GM23248 (cell line): ENCODE data around the gene EFR3B. TPM values are rescaled to one million over a fixed set of nuclear protein-coding genes. Genes with fewer than 3 reads are reported as not detected.

Source experiments
- DNase-seq: peaks from one replicate; pipeline ENCODE4 v3.0.0-alpha.2; 2015
- H2AFZ ChIP-seq: fragments of 200-600 bp; sonication (generic); 2 replicates; pipeline ENCODE4 v1.6.1; 2016; ENCODE audit warnings: antibody characterized with exemption
- H3F3A ChIP-seq: fragments of 200-600 bp; sonication (generic); 2 replicates; pipeline ENCODE4 v1.6.1; 2016; ENCODE audit warnings: mild to moderate bottlenecking, antibody characterized with exemption, mixed run types; ENCODE audit not compliant: insufficient read depth
- H3K27ac ChIP-seq: fragments of 200-600 bp; sonication (generic); 2 replicates; pipeline ENCODE4 v1.5.1; 2016; ENCODE audit warnings: mild to moderate bottlenecking
- H3K27me3 ChIP-seq: fragments of 200-600 bp; sonication (generic); replicated peaks from 2 replicates; pipeline ENCODE4 v1.6.1; 2016; ENCODE audit warnings: mild to moderate bottlenecking; ENCODE audit not compliant: insufficient read depth
- H3K36me3 ChIP-seq: fragments of 200-600 bp; sonication (generic); 2 replicates; pipeline ENCODE4 v1.6.1; 2016; ENCODE audit warnings: low read depth, mild to moderate bottlenecking
- H3K4me1 ChIP-seq: fragments of 200-600 bp; sonication (generic); 2 replicates; pipeline ENCODE4 v1.6.1; 2016; ENCODE audit warnings: mild to moderate bottlenecking; ENCODE audit not compliant: insufficient read depth
- H3K4me2 ChIP-seq: fragments of 200-600 bp; sonication (generic); one replicate; pipeline ENCODE4 v1.6.1; 2016; ENCODE audit warnings: mild to moderate bottlenecking; ENCODE audit not compliant: unreplicated experiment
- H3K4me3 ChIP-seq: fragments of 200-600 bp; sonication (generic); 2 replicates; pipeline ENCODE4 v1.5.1; 2016; ENCODE audit warnings: mild to moderate bottlenecking
- H3K79me2 ChIP-seq: fragments of 200-600 bp; sonication (generic); 2 replicates; pipeline ENCODE4 v1.6.1; 2016; ENCODE audit warnings: mild to moderate bottlenecking; ENCODE audit not compliant: insufficient read depth
- H3K9ac ChIP-seq: fragments of 200-600 bp; sonication (generic); 2 replicates; pipeline ENCODE4 v1.6.1; 2016; ENCODE audit warnings: mild to moderate bottlenecking
- H3K9me2 ChIP-seq: fragments of 200-600 bp; sonication (generic); 2 replicates; pipeline ENCODE4 v1.6.1; 2016; ENCODE audit warnings: mixed run types, mild to moderate bottlenecking, moderate library complexity; ENCODE audit not compliant: insufficient read depth
- H3K9me3 ChIP-seq: fragments of 200-600 bp; sonication (generic); one replicate; pipeline ENCODE4 v1.6.1; 2017; ENCODE audit warnings: low read depth
- H4K20me1 ChIP-seq: fragments of 200-600 bp; sonication (generic); 2 replicates; pipeline ENCODE4 v1.6.0; 2016; ENCODE audit not compliant: insufficient read depth
- EZH2 ChIP-seq: fragments of 200-600 bp; sonication (generic); IDR thresholded peaks from 2 replicates; pipeline ENCODE4 v1.6.1; 2018; ENCODE audit warnings: antibody characterized with exemption, mild to moderate bottlenecking; ENCODE audit not compliant: insufficient read depth, poor library complexity, severe bottlenecking
- EZH2phosphoT487 ChIP-seq: fragments of 200-600 bp; sonication (generic); IDR thresholded peaks from 2 replicates; pipeline ENCODE4 v1.6.1; 2018; ENCODE audit warnings: antibody characterized with exemption, moderate library complexity, mild to moderate bottlenecking, low read depth; ENCODE audit not compliant: insufficient read depth
- WGBS, 2 experiments: methylation state at CpG; one replicate each; pipeline ENCODE4 v1.1.6; 2015 to 2017; ENCODE audit warnings: low lambda C conversion rate in 2 of 2, low coverage in 1 of 2; ENCODE audit errors: missing lambda C conversion rate in 2 of 2; 5-methylcytosine and 5-hydroxymethylcytosine counted together
- in situ Hi-C: fragments of 300-500 bp; cut with MboI; formaldehyde crosslinking; loops from 2 replicates; pipeline ENCODE4 v1.15.0; 2020
- polyA plus RNA-seq: library from polyadenylated mRNA; unstranded; fragments of >200 nt; fragmentation: Nextera tagmentation; extraction: Ambion mirVana; gene quantifications from 2 replicates; pipeline ENCODE4 v1.2.1, GENCODE V29; 2016
- total RNA-seq: library from RNA; depleted of rRNA; stranded (reverse); fragments of >200 nt; shearing (Covaris generic); gene quantifications from 2 replicates; pipeline ENCODE4 v1.2.3, GENCODE V29; 2014

The EFR3B gene
- total and polyA plus RNA-seq, 2 experiments from 2014 or later: 0.51 to 0.97 TPM

- 88% methylated on average over 4 of the region's 4 CpGs for WGBS, 2 experiments
Measured at GRCh38 chr2:25085761-25086560, 44.1 kb downstream of the EFR3B start.

GRCh38 chr2:25088817-25089516 is 47.1 kb downstream of the EFR3B start:
- H3K9ac ChIP-seq: no peak overlapping the region
- H3F3A ChIP-seq: no peaks in the 10 kb centered on the region
- H4K20me1 ChIP-seq: no peaks in the 10 kb centered on the region
- H3K27ac ChIP-seq: no peak overlapping the region
- 83 to 88% methylated on average over 6 of the region's 6 CpGs for WGBS, 2 experiments
- no peak overlapping the region for H3K4me3 ChIP-seq
- H3K36me3 ChIP-seq: no peaks in the 10 kb centered on the region
- no peak overlapping the region for H3K4me2 ChIP-seq
- H3K79me2 ChIP-seq: no peaks in the 10 kb centered on the region
- no peaks in the 10 kb centered on the region for H3K9me2 ChIP-seq
- no peaks in the 10 kb centered on the region for H3K9me3 ChIP-seq
- no peak overlapping the region for H2AFZ ChIP-seq
- in situ Hi-C loops: no loop called here
- no peak for DNase-seq
- H3K4me1 ChIP-seq: no peaks in the 10 kb centered on the region
- H3K27me3 ChIP-seq: no peaks in the 10 kb centered on the region
- TF ChIP-seq EZH2phosphoT487: no peak
- no peak for TF ChIP-seq EZH2

More at GRCh38 chr2:25085761-25086560, 44.1 kb downstream of the EFR3B start:
- DNase-seq: no peak
- Histone ChIP-seq H3K4me1 (no peaks in the 10 kb centered on the region), H3K4me2 (no peak overlapping the region), H3K27me3 (peaks cover 20% of the 10 kb centered on the region; the same call in 1 of the 2 replicates), H3K9me2 (no peaks in the 10 kb centered on the region), H4K20me1 (no peaks in the 10 kb centered on the region), H2AFZ (no peak overlapping the region), H3K36me3 (no peaks in the 10 kb centered on the region), H3K27ac (no peak overlapping the region), H3K4me3 (no peak overlapping the region), H3K9ac (no peak overlapping the region), H3K79me2 (no peaks in the 10 kb centered on the region), H3F3A (no peaks in the 10 kb centered on the region), H3K9me3 (no peaks in the 10 kb centered on the region)
- in situ Hi-C loops: no loop called here
- TF ChIP-seq EZH2phosphoT487 (no peak), EZH2 (no peak)

- WGBS, 2 experiments: 78 to 86% methylated on average over 9 to 11 of the region's 11 CpGs
- H3K36me3 ChIP-seq: no peaks in the 10 kb centered on the region
- H3K4me1 ChIP-seq: no peaks in the 10 kb centered on the region
- H3K4me2 ChIP-seq: no peak overlapping the region
- no peak overlapping the region for H2AFZ ChIP-seq
- in situ Hi-C loops: no loop called here
- no peaks in the 10 kb centered on the region for H3K9me2 ChIP-seq
- TF ChIP-seq EZH2phosphoT487: no peak
- TF ChIP-seq EZH2: no peak
- no peaks in the 10 kb centered on the region for H3K79me2 ChIP-seq
- H3K27ac ChIP-seq: no peak overlapping the region
- H3F3A ChIP-seq: no peaks in the 10 kb centered on the region
- no peak for DNase-seq
- no peak overlapping the region for H3K9ac ChIP-seq
- H3K4me3 ChIP-seq: no peak overlapping the region
- H4K20me1 ChIP-seq: no peaks in the 10 kb centered on the region
- H3K27me3 ChIP-seq: no peaks in the 10 kb centered on the region
- H3K9me3 ChIP-seq: no peaks in the 10 kb centered on the region
Measured at GRCh38 chr2:25089605-25090315, 47.9 kb downstream of the EFR3B start.

DNA sequence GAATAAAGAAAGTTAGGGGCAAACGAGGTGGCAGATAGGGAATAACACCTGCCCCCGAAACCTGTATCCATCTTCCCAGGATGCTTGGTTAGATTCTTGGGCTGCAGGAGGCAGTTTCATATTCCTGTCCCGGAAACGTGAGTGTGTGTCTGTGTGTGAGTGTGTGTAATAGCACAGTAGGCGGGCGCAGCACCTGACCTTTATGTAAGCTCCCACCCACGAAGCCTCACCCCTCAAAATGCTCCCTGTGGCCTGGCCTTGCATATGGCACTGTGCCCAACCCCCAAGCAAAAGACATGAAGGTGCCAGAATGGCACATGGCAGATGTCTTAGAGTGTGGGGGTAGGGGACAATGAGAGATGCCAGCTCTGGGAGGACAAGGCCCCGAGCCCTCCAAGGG is 48.9 kb downstream of the EFR3B start:
- Histone ChIP-seq H3K27me3 (no peaks in the 10 kb centered on the region), H3K79me2 (no peaks in the 10 kb centered on the region), H3K4me3 (no peak overlapping the region), H3K4me2 (no peak overlapping the region), H3K9me2 (no peaks in the 10 kb centered on the region), H3K9me3 (no peaks in the 10 kb centered on the region), H4K20me1 (no peaks in the 10 kb centered on the region), H3K4me1 (no peaks in the 10 kb centered on the region), H3K36me3 (no peaks in the 10 kb centered on the region), H3K9ac (no peak overlapping the region), H3K27ac (no peak overlapping the region), H2AFZ (no peak overlapping the region), H3F3A (no peaks in the 10 kb centered on the region)
- no peak for DNase-seq
- 88 to 90% methylated on average over 8 of the region's 8 CpGs for WGBS, 2 experiments
- in situ Hi-C loops: no loop called here
- no peak for TF ChIP-seq EZH2phosphoT487
- no peak for TF ChIP-seq EZH2
